Measurements from ENCODE around the gene DNASE2B.

Gene DNASE2B

GRCh38 chr1:84398175-84399155 is at the start of gene DNASE2B:
DNASE2B (plus strand) TSS chr1:84398484; CDS start chr1:84398565, 81 bp downstream.
- H3K9ac ChIP-seq (ENCODE audit: low read depth, low read length) = no peak within 1 kb of the TSS
- no peaks in the 10 kb centered on the region for H3K4me1 ChIP-seq (ENCODE audit: control insufficient read depth, insufficient read depth, low read length)
- H3K27me3 ChIP-seq (ENCODE audit: control insufficient read depth, insufficient read depth, low read length) = no peaks in the 10 kb centered on the region
- H3K9me3 ChIP-seq (ENCODE audit: control insufficient read depth, insufficient read depth, low read length) = no peaks in the 10 kb centered on the region
- H3K4me3 ChIP-seq (ENCODE audit: low read depth, low read length) = no peak within 1 kb of the TSS
- no peaks in the 10 kb centered on the region for H3K36me3 ChIP-seq (ENCODE audit: control insufficient read depth, insufficient read depth, low read length)

- no peak overlapping the region for H3K4me3 ChIP-seq (ENCODE audit: low read depth, low read length)
- H3K9ac ChIP-seq (ENCODE audit: low read depth, low read length) = no peak overlapping the region
- H3K9me3 ChIP-seq (ENCODE audit: control insufficient read depth, insufficient read depth, low read length) = no peaks in the 10 kb centered on the region
- H3K4me1 ChIP-seq (ENCODE audit: control insufficient read depth, insufficient read depth, low read length) = no peaks in the 10 kb centered on the region
- no peaks in the 10 kb centered on the region for H3K36me3 ChIP-seq (ENCODE audit: control insufficient read depth, insufficient read depth, low read length)
- H3K27me3 ChIP-seq (ENCODE audit: control insufficient read depth, insufficient read depth, low read length) = no peaks in the 10 kb centered on the region
These were observed 49.5 kb upstream of the DNASE2B start for GRCh38 chr1:84348759-84349158.

GRCh38 chr1:84350104-84350503 is 48.2 kb upstream of the DNASE2B start:
- no peak overlapping the region for H3K9ac ChIP-seq (ENCODE audit: low read depth, low read length)
- H3K9me3 ChIP-seq (ENCODE audit: control insufficient read depth, insufficient read depth, low read length) = no peaks in the 10 kb centered on the region

DNA sequence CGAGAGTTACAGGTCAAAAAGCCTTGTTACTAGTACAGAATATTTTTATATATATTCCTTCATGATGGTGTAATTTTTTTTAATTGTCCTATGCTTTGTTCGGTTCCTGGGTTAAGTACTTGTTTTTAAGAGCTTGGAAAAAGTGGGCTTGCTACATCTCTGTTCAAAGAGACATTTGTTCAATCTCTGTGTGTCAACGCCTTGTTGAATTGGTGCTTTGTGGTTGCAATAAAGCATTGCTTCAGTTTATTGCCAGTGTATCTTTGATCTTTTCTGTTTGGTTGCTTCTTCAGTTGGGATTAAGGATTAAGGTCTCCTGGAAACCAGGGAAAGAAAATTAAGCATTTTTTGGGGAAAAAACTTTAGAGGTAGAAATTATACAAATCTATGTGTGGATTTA is 47.7 kb upstream of the DNASE2B start:
- Histone ChIP-seq H3K4me1 (ENCODE audit: control insufficient read depth, insufficient read depth, low read length) (no peaks in the 10 kb centered on the region), H3K4me3 (ENCODE audit: low read depth, low read length) (no peak overlapping the region), H3K9me3 (ENCODE audit: control insufficient read depth, insufficient read depth, low read length) (no peaks in the 10 kb centered on the region), H3K27me3 (ENCODE audit: control insufficient read depth, insufficient read depth, low read length) (no peaks in the 10 kb centered on the region), H3K36me3 (ENCODE audit: control insufficient read depth, insufficient read depth, low read length) (no peaks in the 10 kb centered on the region), H3K9ac (ENCODE audit: low read depth, low read length) (no peak overlapping the region)

More at GRCh38 chr1:84350104-84350503, 48.2 kb upstream of the DNASE2B start:
- no peaks in the 10 kb centered on the region for H3K36me3 ChIP-seq (ENCODE audit: control insufficient read depth, insufficient read depth, low read length)
- H3K4me1 ChIP-seq (ENCODE audit: control insufficient read depth, insufficient read depth, low read length) = no peaks in the 10 kb centered on the region
- H3K27me3 ChIP-seq (ENCODE audit: control insufficient read depth, insufficient read depth, low read length) = no peaks in the 10 kb centered on the region
- H3K4me3 ChIP-seq (ENCODE audit: low read depth, low read length) = no peak overlapping the region

DNA sequence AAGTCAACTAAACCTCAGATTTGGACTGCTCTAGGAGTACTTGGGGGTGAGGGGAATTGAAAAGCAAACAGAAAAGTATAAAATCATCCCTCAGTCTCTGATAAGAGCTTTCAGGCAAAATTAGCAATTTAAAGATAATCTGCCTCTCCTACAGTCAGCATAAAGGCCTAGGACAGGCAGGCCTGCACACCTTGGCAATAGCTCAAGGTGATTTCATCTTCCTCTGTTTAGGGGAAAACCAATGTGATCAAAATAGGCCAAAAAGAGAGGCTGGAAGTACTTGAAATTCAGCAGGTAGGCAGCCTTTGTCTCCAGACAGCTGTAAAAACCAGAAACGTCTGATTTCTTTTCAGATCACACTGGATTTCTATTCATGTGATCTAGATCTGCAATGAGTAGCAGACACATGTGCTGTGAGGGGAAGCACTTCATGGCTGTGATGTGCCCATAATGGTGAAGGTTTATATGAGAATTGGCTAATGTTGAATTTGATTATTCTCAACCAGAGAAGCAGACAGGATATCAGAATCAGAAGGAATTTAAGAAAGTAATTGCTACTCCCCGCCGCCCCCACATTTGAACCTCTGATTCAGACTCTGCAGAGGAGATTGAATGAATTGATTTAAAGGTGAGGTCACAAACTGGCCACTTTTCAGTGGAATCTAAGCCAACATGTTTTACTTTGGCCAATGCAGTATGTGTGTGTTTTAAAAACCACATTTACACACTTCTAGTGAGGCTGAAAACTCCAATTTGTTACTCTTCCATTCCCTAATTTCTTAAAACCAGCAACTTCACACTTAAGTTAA is 45.8 kb upstream of the DNASE2B start:
- no peaks in the 10 kb centered on the region for H3K27me3 ChIP-seq (ENCODE audit: control insufficient read depth, insufficient read depth, low read length)
- no peaks in the 10 kb centered on the region for H3K9me3 ChIP-seq (ENCODE audit: control insufficient read depth, insufficient read depth, low read length)
- H3K4me3 ChIP-seq (ENCODE audit: low read depth, low read length) = no peak overlapping the region
- H3K36me3 ChIP-seq (ENCODE audit: control insufficient read depth, insufficient read depth, low read length) = no peaks in the 10 kb centered on the region
- no peaks in the 10 kb centered on the region for H3K4me1 ChIP-seq (ENCODE audit: control insufficient read depth, insufficient read depth, low read length)
- H3K9ac ChIP-seq (ENCODE audit: low read depth, low read length) = no peak overlapping the region

- Histone ChIP-seq H3K36me3 (ENCODE audit: control insufficient read depth, insufficient read depth, low read length) (no peaks in the 10 kb centered on the region), H3K4me3 (ENCODE audit: low read depth, low read length) (no peak overlapping the region), H3K9ac (ENCODE audit: low read depth, low read length) (no peak overlapping the region), H3K4me1 (ENCODE audit: control insufficient read depth, insufficient read depth, low read length) (no peaks in the 10 kb centered on the region), H3K9me3 (ENCODE audit: control insufficient read depth, insufficient read depth, low read length) (no peaks in the 10 kb centered on the region), H3K27me3 (ENCODE audit: control insufficient read depth, insufficient read depth, low read length) (no peaks in the 10 kb centered on the region)
These were observed 44.6 kb upstream of the DNASE2B start for GRCh38 chr1:84353695-84354094.

- Histone ChIP-seq H3K36me3 (ENCODE audit: control insufficient read depth, insufficient read depth, low read length) (no peaks in the 10 kb centered on the region), H3K4me3 (ENCODE audit: low read depth, low read length) (no peak overlapping the region), H3K9ac (ENCODE audit: low read depth, low read length) (no peak overlapping the region), H3K9me3 (ENCODE audit: control insufficient read depth, insufficient read depth, low read length) (no peaks in the 10 kb centered on the region), H3K27me3 (ENCODE audit: control insufficient read depth, insufficient read depth, low read length) (no peaks in the 10 kb centered on the region), H3K4me1 (ENCODE audit: control insufficient read depth, insufficient read depth, low read length) (no peaks in the 10 kb centered on the region)
These were observed 42.7 kb upstream of the DNASE2B start for GRCh38 chr1:84355556-84355955.

GRCh38 chr1:84356881-84357280 is 41.4 kb upstream of the DNASE2B start:
- Histone ChIP-seq H3K9ac (ENCODE audit: low read depth, low read length) (no peak overlapping the region), H3K36me3 (ENCODE audit: control insufficient read depth, insufficient read depth, low read length) (no peaks in the 10 kb centered on the region), H3K4me3 (ENCODE audit: low read depth, low read length) (no peak overlapping the region), H3K27me3 (ENCODE audit: control insufficient read depth, insufficient read depth, low read length) (no peaks in the 10 kb centered on the region), H3K4me1 (ENCODE audit: control insufficient read depth, insufficient read depth, low read length) (no peaks in the 10 kb centered on the region), H3K9me3 (ENCODE audit: control insufficient read depth, insufficient read depth, low read length) (no peaks in the 10 kb centered on the region)

DNA sequence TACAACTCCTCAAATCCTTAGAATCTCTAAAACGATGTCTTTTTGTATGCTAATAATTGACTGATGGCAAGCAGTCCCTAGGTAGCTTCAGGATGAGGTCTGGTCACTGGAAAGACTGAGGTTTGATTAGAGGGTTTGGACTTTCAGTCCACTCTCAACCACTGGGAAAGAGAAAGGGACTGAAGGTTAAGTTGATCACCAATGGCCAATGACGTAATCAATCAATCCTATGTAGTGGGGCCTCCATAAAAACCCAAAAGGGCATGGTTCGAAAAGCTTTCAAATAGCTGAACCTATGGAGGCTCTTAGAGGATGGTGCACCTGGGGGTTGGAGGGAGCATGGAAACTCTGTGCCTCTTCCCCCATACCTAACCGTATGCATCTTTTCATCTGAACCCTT is 39.6 kb upstream of the DNASE2B start:
- Histone ChIP-seq H3K27me3 (ENCODE audit: control insufficient read depth, insufficient read depth, low read length) (no peaks in the 10 kb centered on the region), H3K4me3 (ENCODE audit: low read depth, low read length) (no peak overlapping the region), H3K9ac (ENCODE audit: low read depth, low read length) (no peak overlapping the region), H3K36me3 (ENCODE audit: control insufficient read depth, insufficient read depth, low read length) (no peaks in the 10 kb centered on the region), H3K9me3 (ENCODE audit: control insufficient read depth, insufficient read depth, low read length) (no peaks in the 10 kb centered on the region), H3K4me1 (ENCODE audit: control insufficient read depth, insufficient read depth, low read length) (no peaks in the 10 kb centered on the region)

GRCh38 chr1:84360316-84360715 is 38.0 kb upstream of the DNASE2B start:
- Histone ChIP-seq H3K9me3 (ENCODE audit: control insufficient read depth, insufficient read depth, low read length) (no peaks in the 10 kb centered on the region), H3K4me3 (ENCODE audit: low read depth, low read length) (no peak overlapping the region)

GRCh38 chr1:84361796-84362195 is 36.5 kb upstream of the DNASE2B start:
- Histone ChIP-seq H3K27me3 (ENCODE audit: control insufficient read depth, insufficient read depth, low read length) (no peaks in the 10 kb centered on the region), H3K4me3 (ENCODE audit: low read depth, low read length) (no peak overlapping the region), H3K9me3 (ENCODE audit: control insufficient read depth, insufficient read depth, low read length) (no peaks in the 10 kb centered on the region), H3K36me3 (ENCODE audit: control insufficient read depth, insufficient read depth, low read length) (no peaks in the 10 kb centered on the region), H3K9ac (ENCODE audit: low read depth, low read length) (no peak overlapping the region), H3K4me1 (ENCODE audit: control insufficient read depth, insufficient read depth, low read length) (no peaks in the 10 kb centered on the region)

More at GRCh38 chr1:84360316-84360715, 38.0 kb upstream of the DNASE2B start:
- Histone ChIP-seq H3K4me1 (ENCODE audit: control insufficient read depth, insufficient read depth, low read length) (no peaks in the 10 kb centered on the region), H3K27me3 (ENCODE audit: control insufficient read depth, insufficient read depth, low read length) (no peaks in the 10 kb centered on the region), H3K36me3 (ENCODE audit: control insufficient read depth, insufficient read depth, low read length) (no peaks in the 10 kb centered on the region), H3K9ac (ENCODE audit: low read depth, low read length) (no peak overlapping the region)
